IPS-20b (cell line): Measurements from ENCODE around the gene CD209.
"Not testable (repeated sequence)": the region's sequence is repeated elsewhere in the genome, so short reads cannot be mapped to it uniquely, and the experiment has no call there.

Experiments used
- H3K27ac ChIP-seq: one replicate; pipeline ENCODE4 v1.5.1; 2013; ENCODE audit warnings: low read length
- H3K27me3 ChIP-seq: 2 replicates; pipeline ENCODE4 v1.6.1; 2013; ENCODE audit warnings: mild to moderate bottlenecking, low read length, inconsistent platforms; ENCODE audit not compliant: insufficient read depth
- H3K36me3 ChIP-seq: 2 replicates; pipeline ENCODE4 v1.6.1; 2013; ENCODE audit warnings: low read depth, mild to moderate bottlenecking, inconsistent platforms, low read length, moderate library complexity; ENCODE audit not compliant: insufficient read depth
- H3K4me1 ChIP-seq: 2 replicates; pipeline ENCODE4 v1.6.1; 2013; ENCODE audit warnings: mild to moderate bottlenecking, control low read depth, inconsistent platforms, low read length, moderate library complexity; ENCODE audit not compliant: insufficient read depth
- H3K4me3 ChIP-seq: 2 replicates; pipeline ENCODE4 v1.5.1; 2013; ENCODE audit warnings: mild to moderate bottlenecking, low read length, inconsistent platforms
- H3K9ac ChIP-seq: 2 replicates; pipeline ENCODE4 v1.6.1; 2013; ENCODE audit warnings: low read depth, mild to moderate bottlenecking, inconsistent platforms, low read length, moderate library complexity
- H3K9me3 ChIP-seq: 2 replicates; pipeline ENCODE4 v1.6.1; 2013; ENCODE audit warnings: mild to moderate bottlenecking, low read depth, low read length, inconsistent platforms; ENCODE audit not compliant: insufficient read depth

The CD209 gene, protein sequence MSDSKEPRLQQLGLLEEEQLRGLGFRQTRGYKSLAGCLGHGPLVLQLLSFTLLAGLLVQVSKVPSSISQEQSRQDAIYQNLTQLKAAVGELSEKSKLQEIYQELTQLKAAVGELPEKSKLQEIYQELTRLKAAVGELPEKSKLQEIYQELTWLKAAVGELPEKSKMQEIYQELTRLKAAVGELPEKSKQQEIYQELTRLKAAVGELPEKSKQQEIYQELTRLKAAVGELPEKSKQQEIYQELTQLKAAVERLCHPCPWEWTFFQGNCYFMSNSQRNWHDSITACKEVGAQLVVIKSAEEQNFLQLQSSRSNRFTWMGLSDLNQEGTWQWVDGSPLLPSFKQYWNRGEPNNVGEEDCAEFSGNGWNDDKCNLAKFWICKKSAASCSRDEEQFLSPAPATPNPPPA

DNA sequence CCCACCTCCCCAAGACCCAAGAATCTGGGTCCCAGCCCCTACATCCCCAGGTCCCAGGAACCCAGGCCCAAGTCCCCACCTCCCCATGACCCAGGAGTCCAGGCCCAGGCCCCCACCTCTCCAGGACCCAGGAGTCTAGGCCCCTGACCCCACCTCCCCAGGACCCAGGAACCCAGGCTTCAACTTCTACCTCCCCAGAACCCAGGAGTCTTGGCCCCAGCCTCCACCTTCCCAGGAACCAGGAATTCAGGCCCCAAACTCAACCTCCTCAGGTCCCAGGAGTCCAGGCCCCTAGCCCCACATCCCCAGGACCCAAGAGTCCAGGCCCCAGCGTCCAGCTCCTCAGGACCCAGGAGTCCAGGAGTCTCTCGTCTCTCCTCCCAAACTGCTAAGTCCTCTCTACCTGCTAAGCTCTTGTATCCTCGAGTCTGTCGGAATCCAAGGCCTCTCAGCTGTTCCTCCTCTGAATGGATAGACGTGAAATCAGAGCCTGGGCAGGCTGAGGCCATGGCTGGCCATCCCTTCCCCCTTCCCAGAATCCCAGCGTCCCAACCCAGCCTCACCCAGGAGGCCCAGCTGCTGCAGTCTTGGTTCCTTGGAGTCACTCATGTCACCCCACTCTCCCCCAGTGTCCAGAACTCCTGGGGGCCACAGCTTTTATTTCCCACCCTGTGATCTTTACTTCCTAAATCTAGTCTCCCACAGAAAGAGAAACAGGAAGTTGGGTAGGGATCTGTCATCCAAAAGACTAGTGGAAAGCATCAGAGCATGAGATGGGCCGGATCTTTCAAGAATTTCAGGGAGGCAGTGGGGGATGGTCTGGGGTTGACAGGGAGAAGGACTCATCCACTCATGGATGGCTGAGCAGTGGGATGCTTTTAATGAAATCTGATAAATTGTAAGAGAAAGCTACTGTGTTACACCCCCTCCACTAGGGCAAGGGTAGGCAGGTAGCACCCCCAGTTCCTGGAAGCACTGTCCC lies at the start of gene CD209:
TSS of gene CD209 (minus strand) at position 632 of the 982 bp plus-strand sequence. CDS start at position 609, 23 bp downstream.
- no peaks in the 10 kb centered on the region for H3K9me3 ChIP-seq
- no peak within 1 kb of the TSS for H3K4me3 ChIP-seq
- no peak within 1 kb of the TSS for H3K27ac ChIP-seq
- peaks cover 5% of the 10 kb centered on the region; the same call in 1 of the 2 replicates for H3K4me1 ChIP-seq
- H3K9ac ChIP-seq: no peak within 1 kb of the TSS
- H3K36me3 ChIP-seq: no peaks in the 10 kb centered on the region
- peaks cover 10% of the 10 kb centered on the region for H3K27me3 ChIP-seq

DNA sequence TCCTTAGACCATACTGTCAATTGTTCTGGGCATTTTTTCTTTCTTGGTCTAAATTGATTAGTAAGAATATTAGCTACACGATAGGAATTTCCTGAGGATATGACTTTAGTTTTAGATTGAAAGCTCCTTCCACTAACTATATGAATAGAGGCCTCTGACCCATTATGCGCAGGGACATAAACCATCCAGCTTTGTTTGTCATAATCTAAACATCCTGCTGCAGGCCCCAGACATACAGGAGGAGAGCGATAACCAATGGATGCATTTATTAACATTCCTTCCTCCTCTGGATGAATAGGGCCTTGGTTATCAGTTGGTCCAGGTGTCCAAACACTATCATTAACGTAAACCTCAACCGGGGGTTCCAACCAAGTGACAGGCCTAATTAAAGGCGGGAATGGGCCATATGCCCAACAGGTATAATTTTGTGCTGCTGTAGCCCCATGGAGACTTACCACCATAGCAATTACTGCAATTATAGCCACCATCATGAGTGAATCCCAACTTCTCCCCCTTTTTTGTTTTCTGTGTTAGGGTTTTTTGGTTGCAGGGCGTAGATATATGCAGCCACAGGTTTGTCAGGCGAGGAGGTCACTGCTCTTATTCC lies 48.3 kb upstream of the CD209 start:
- H3K9ac ChIP-seq: no peak overlapping the region
- H3K9me3 ChIP-seq: no peaks in the 10 kb centered on the region
- no peak overlapping the region for H3K4me3 ChIP-seq
- H3K27me3 ChIP-seq: peaks cover 9% of the 10 kb centered on the region
- peaks cover 8% of the 10 kb centered on the region for H3K4me1 ChIP-seq
- no peak overlapping the region for H3K27ac ChIP-seq
- H3K36me3 ChIP-seq: no peaks in the 10 kb centered on the region

DNA sequence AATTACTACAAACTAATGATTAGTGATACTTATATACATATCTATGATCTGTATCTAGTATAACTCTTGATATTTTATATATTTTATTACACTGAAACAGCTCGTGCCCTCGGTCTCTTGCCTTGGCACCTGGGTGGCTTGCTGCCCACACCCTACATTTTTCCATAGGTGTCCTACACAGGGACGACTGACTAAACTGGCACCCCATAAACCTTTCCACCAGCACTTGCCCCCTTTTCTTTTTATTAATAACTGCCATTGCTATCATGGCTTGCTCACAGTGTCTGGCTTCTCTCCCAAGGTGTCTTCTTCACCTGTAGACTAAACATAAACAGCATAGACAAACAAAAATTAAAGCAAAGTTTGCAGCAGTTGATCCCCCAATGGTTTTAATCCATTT lies 46.2 kb upstream of the CD209 start:
- Histone ChIP-seq H3K9ac (no peak overlapping the region), H3K27me3 (peaks cover 26% of the 10 kb centered on the region), H3K9me3 (no peaks in the 10 kb centered on the region), H3K4me1 (peaks cover 3% of the 10 kb centered on the region), H3K36me3 (no peaks in the 10 kb centered on the region), H3K27ac (no peak overlapping the region), H3K4me3 (no peak overlapping the region)

DNA sequence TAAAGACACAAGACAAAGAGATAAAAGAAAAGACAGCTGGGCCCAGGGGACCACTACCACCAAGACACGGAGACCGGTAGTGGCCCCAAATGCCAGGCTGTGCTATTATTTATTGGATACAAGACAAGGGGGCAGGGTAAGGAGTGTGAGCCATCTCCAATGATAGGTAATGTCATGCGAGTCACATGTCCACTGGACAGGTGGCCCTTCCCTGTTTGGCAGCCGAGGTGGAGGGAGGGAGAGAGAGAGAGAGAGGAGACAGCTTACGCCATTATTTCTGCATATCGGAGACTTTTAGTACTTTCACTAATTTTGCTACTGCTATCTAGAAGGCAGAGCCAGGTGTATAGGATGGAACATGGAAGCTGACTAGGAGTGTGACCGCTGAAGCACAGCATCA lies 45.4 kb upstream of the CD209 start:
- H3K27me3 ChIP-seq: peaks cover 33% of the 10 kb centered on the region
- H3K27ac ChIP-seq, H3K4me3 ChIP-seq, H3K9ac ChIP-seq, H3K4me1 ChIP-seq, H3K36me3 ChIP-seq, H3K9me3 ChIP-seq: not testable (repeated sequence)

DNA sequence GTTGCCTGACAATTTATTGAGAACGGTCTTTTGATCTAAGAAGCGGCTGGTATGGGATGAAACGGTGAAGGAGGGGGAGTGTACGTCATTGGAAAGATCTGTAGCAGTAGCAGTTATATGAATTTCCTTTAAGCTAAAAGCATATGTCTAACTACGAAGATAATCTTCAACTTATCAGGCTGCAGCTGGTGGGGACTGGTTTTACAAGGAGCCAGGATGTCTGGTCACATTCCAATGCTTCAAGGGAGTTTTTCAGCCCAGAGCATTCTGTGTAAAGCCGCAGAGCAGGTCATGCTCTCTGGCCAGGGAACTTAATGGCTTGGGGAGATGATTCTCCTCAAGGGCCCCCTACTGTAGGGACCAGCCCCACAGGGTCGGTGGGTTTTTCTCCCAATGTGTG lies 44.9 kb upstream of the CD209 start:
- peaks cover 38% of the 10 kb centered on the region for H3K27me3 ChIP-seq
- no peak overlapping the region for H3K4me3 ChIP-seq
- no peaks in the 10 kb centered on the region; the same call in none of the 2 replicates for H3K4me1 ChIP-seq
- no peak overlapping the region for H3K9ac ChIP-seq
- no peak overlapping the region for H3K27ac ChIP-seq
- H3K9me3 ChIP-seq: no peaks in the 10 kb centered on the region
- no peaks in the 10 kb centered on the region for H3K36me3 ChIP-seq

DNA sequence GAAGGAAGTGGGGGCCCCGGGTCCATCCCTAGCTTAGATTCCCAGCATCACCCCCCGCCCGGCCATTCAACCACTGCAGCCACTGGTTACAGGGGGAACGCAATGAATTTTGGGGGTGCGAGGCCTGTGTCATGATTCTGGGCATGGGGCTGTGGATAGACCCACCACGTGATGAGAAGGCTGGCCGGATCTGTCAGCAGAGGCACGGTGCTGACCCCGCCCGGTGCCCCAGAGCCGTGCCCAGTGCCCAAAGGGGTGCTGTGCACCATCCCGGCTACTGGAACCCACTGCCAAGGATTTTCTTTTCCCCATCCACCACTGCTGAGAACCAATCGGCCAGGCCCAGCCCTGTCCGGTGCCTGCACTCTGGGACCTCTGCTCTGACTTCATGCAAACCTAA lies 43.1 kb upstream of the CD209 start:
- no peak overlapping the region for H3K9ac ChIP-seq
- no peaks in the 10 kb centered on the region for H3K36me3 ChIP-seq
- H3K4me1 ChIP-seq: no peaks in the 10 kb centered on the region; the same call in 1 of the 2 replicates
- H3K4me3 ChIP-seq: no peak overlapping the region
- no peaks in the 10 kb centered on the region for H3K9me3 ChIP-seq
- no peak overlapping the region for H3K27ac ChIP-seq
- H3K27me3 ChIP-seq: peaks cover 48% of the 10 kb centered on the region

DNA sequence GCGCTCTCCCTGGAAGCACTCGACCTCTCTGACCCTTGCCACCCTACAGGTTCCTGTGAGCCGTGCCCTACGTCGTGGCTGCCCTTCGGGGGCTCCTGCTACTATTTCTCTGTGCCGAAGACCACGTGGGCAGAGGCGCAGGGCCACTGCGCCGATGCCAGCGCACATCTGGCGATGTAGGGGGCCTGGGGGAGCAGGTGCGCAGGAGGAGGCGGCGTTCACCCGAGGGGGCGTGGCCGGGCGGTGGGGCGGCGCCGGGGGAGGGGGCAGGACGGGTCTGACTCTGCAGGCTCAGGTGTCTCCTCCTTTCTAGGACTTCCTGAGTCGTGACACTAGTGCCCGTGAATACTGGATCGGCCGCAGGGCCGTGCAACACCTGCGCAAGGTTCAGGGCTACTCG lies 42.1 kb upstream of the CD209 start:
- H3K4me1 ChIP-seq: no peaks in the 10 kb centered on the region; the same call in 1 of the 2 replicates
- no peaks in the 10 kb centered on the region for H3K9me3 ChIP-seq
- no peak overlapping the region for H3K27ac ChIP-seq
- no peak overlapping the region for H3K9ac ChIP-seq
- H3K36me3 ChIP-seq: no peaks in the 10 kb centered on the region
- H3K27me3 ChIP-seq: peaks cover 56% of the 10 kb centered on the region
- H3K4me3 ChIP-seq: peak overlapping the region; percentile 67

DNA sequence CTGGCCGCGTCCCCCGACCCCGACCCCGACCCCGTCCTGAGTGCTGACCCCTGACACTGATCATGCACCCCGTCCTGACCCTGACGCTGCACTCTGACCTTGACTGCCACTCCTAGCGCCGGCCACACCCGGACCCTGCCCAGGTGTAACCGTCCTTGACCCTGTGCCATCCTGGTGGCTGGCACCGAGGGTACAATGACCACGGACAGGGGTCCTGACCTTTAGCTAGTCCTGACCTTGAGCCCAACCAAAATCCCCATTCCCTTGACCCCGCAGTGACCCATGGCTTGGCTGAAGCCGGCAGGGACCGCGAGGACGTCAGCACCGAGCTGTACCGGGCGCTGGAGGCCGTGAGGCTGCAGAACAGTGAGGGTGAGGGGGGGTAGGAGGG lies 41.6 kb upstream of the CD209 start:
- Histone ChIP-seq H3K9ac (no peak overlapping the region), H3K27me3 (peaks cover 61% of the 10 kb centered on the region), H3K27ac (no peak overlapping the region), H3K36me3 (no peaks in the 10 kb centered on the region), H3K4me1 (no peaks in the 10 kb centered on the region; the same call in 1 of the 2 replicates), H3K4me3 (peak overlapping the region; percentile 67), H3K9me3 (no peaks in the 10 kb centered on the region)

DNA sequence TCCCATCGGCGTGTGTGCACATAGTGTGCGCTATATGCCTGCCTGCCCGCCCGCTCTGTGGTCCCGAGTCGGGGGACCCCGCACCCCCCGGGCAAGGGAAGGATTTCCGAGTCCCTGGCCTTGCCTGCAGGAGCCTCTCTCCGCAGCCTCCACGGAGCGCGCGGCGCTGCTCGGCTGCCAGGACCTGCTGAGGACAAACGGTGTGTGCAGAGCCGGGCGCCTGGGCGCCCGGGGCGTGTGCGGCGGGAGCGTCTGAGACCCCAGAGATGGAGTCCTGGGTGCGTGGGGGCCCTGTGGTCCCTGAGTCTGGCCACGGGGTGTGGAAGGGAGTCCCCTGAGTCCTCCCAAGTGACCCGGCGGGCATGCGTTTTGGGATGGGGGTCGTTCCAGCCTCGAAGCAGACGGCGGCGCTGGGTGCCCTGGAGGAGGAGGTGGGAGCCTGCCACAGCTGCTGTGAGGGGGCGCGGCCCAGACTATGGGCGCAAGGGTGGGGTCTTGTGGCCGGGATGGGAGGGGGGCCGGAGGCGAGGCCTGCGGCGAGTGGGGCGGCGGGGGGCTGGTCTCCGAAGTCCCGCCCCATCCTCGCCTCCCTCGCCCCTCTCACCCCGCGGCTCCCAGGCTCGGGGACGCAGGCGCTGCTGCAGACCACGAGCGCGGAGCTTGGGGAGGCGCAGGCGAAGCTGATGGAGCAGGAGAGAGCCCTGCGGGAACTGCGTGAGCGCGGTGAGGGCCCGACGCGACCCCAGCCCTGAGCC lies 41.0 kb upstream of the CD209 start:
- Histone ChIP-seq H3K27me3 (peaks cover 67% of the 10 kb centered on the region), H3K27ac (no peak overlapping the region), H3K4me1 (no peaks in the 10 kb centered on the region; the same call in 1 of the 2 replicates), H3K9me3 (no peaks in the 10 kb centered on the region), H3K4me3 (peak overlapping the region; percentile 67; the same call in 1 of the 2 replicates), H3K36me3 (no peaks in the 10 kb centered on the region), H3K9ac (no peak overlapping the region)

DNA sequence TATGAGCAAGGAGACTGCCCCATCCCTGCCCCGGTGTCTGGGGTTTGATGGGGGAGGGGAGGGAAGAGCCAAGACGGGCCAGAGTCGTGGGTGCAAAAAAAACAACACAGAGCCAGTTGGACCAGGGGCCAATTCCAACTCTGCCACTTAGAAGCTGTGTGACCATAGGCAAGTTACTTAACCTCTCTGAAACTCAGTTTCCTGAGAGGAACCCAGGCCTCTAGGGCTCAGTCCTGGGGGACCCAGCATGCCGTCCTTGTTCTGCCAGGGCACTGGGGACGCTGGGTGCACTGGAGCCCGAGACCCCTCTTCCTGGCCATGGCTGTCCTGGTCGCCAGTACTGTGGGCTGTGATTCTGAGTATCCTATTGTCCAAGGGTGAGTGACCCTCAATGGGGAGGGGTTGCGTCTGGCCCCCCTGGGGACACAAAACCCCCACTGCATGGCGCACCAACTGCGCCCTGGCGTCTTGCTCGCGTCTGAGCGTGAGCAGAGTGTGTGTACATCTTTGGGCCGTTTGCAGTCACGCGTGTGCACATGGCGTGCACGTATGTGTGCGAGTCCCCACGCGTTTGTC lies 40.4 kb upstream of the CD209 start:
- Histone ChIP-seq H3K4me1 (no peaks in the 10 kb centered on the region; the same call in 1 of the 2 replicates), H3K9ac (no peak overlapping the region), H3K9me3 (no peaks in the 10 kb centered on the region), H3K4me3 (peak overlapping the region; percentile 67; the same call in 1 of the 2 replicates), H3K27ac (no peak overlapping the region), H3K36me3 (no peaks in the 10 kb centered on the region), H3K27me3 (peaks cover 73% of the 10 kb centered on the region)
